Keratinocyte (primary cell): ENCODE results near the gene MAP7. TPM values are rescaled to one million over a fixed set of nuclear protein-coding genes. Genes with fewer than 3 reads are reported as not detected.
A peak's percentile ranks its signal among the peaks of the same experiment; 100 is the strongest.

Experiments used
- DNase-seq: peaks from one replicate; pipeline ENCODE4 v3.0.0-alpha.2; 2011; ENCODE audit warnings: low read depth, missing footprints, low spot score
- FAIRE-seq: peaks from 2 replicates; lab custom pipeline; 2011; peaks lifted over from hg19 to GRCh38; lab: Jason Lieb, UNC
- H2AFZ ChIP-seq: 2 replicates; pipeline ENCODE4 v1.6.0; 2012; ENCODE audit warnings: low read length, control low read depth, inconsistent platforms; ENCODE audit not compliant: control insufficient read depth
- H3K27ac ChIP-seq: 2 replicates; pipeline ENCODE4 v1.5.1; 2011; ENCODE audit warnings: low read length; ENCODE audit not compliant: control insufficient read depth, insufficient read depth
- H3K27me3 ChIP-seq: 3 replicates; pipeline ENCODE4 v1.6.0; 2011; ENCODE audit warnings: low read length; ENCODE audit not compliant: control insufficient read depth, insufficient read depth; ENCODE audit errors: extremely low read depth
- H3K36me3 ChIP-seq, 2 experiments: 2 replicates in 1 of 2; 3 replicates in 1 of 2; pipeline ENCODE4 v1.5.1; 2011; ENCODE audit warnings: low read length in 2 of 2, mild to moderate bottlenecking in 1 of 2; ENCODE audit not compliant: control insufficient read depth in 2 of 2, insufficient read depth in 2 of 2; ENCODE audit errors: extremely low read depth in 1 of 2
- H3K4me1 ChIP-seq: 3 replicates; pipeline ENCODE4 v1.5.1; 2011; ENCODE audit warnings: low read length; ENCODE audit not compliant: control insufficient read depth, insufficient read depth; ENCODE audit errors: extremely low read depth
- H3K4me2 ChIP-seq: 3 replicates; pipeline ENCODE4 v1.6.0; 2011; ENCODE audit warnings: low read depth, low read length; ENCODE audit not compliant: control insufficient read depth, insufficient read depth; ENCODE audit errors: extremely low read depth
- H3K4me3 ChIP-seq, 3 experiments: fragments of 200-600 bp in 1 of 3; sonication (generic) in 1 of 3; 2 replicates in 2 of 3; 3 replicates in 1 of 3; pipeline ENCODE4 v1.5.1; 2011 to 2016; ENCODE audit warnings: low read length in 3 of 3, mild to moderate bottlenecking in 3 of 3, control low read depth in 2 of 3, inconsistent platforms in 1 of 3, low read depth in 1 of 3, mixed read lengths in 1 of 3, mixed run types in 1 of 3, moderate library complexity in 1 of 3; ENCODE audit not compliant: control insufficient read depth in 2 of 3, insufficient read depth in 2 of 3; ENCODE audit errors: extremely low read depth in 1 of 3
- H3K79me2 ChIP-seq: 2 replicates; pipeline ENCODE4 v1.6.0; 2012; ENCODE audit warnings: low read length; ENCODE audit not compliant: control insufficient read depth, insufficient read depth
- H3K9ac ChIP-seq: 3 replicates; pipeline ENCODE4 v1.6.0; 2011; ENCODE audit warnings: low read length; ENCODE audit not compliant: control insufficient read depth, insufficient read depth; ENCODE audit errors: extremely low read depth
- H3K9me1 ChIP-seq: 3 replicates; pipeline ENCODE4 v1.6.0; 2011; ENCODE audit warnings: low read length; ENCODE audit not compliant: control insufficient read depth, insufficient read depth; ENCODE audit errors: extremely low read depth
- H3K9me3 ChIP-seq: 2 replicates; pipeline ENCODE4 v1.5.1; 2012; ENCODE audit warnings: low read depth, low read length; ENCODE audit not compliant: control insufficient read depth
- H4K20me1 ChIP-seq: 3 replicates; pipeline ENCODE4 v1.6.0; 2011; ENCODE audit warnings: low read length; ENCODE audit not compliant: control insufficient read depth, insufficient read depth; ENCODE audit errors: extremely low read depth
- CTCF ChIP-seq, 3 experiments: IDR thresholded peaks in 1 of 3; conservative IDR thresholded peaks in 1 of 3; optimal IDR thresholded peaks in 1 of 3; 2 replicates in 2 of 3; 3 replicates in 1 of 3; pipeline versions ENCODE3 to v1.5.1; 2011; ENCODE audit warnings: low read length in 3 of 3, mild to moderate bottlenecking in 3 of 3, moderate library complexity in 2 of 3, control low read depth in 1 of 3, inconsistent platforms in 1 of 3; ENCODE audit not compliant: insufficient read depth in 2 of 3; ENCODE audit errors: extremely low read depth in 1 of 3
- EZH2 ChIP-seq: IDR thresholded peaks from one replicate; pipeline ENCODE4 v1.6.1; 2012; ENCODE audit warnings: inconsistent platforms, mild to moderate bottlenecking, low read length, moderate library complexity
- dilution Hi-C: fragments of 300-500 bp; cut with MboI; formaldehyde crosslinking; loops from one replicate; pipeline ENCODE4 v1.7.0; 2020; ENCODE audit warnings: low sequenced_read_pairs; ENCODE audit not compliant: extremely low pct_ligation_motif_present
- polyA plus RNA-seq, 5 experiments: library from polyadenylated mRNA; depleted of rRNA in 3 of 5; stranded (reverse) in 3 of 5; stranded (forward) in 1 of 5; unstranded in 1 of 5; fragments of >200 nt; gene quantifications; 1 replicate in 1 of 5; 2 replicates in 3 of 5; 3 replicates in 1 of 5; pipeline versions ENCODE4 v1.2.1 to v1.2.3, GENCODE V29; 2011 to 2012; ENCODE audit warnings: missing spikeins in 2 of 5, low read depth in 1 of 5, low replicate concordance in 1 of 5

MAP7 gene
- polyA plus RNA-seq, 1 donor (not counting 4 experiments of a cell fraction or from before 2014, with no cell fraction given) = 11.8 TPM

GRCh38 chr6:136338486-136338885 lies 211.7 kb downstream of the MAP7 start:
- TF ChIP-seq CTCF (optimal IDR thresholded peaks at IDR 0.05 in 1 of 3, IDR thresholded peaks at IDR 0.05 in 1 of 3, conservative IDR thresholded peaks at IDR 0.05 in 1 of 3; ENCODE audit: extremely low read depth in 1 of 3, insufficient read depth in 2 of 3, low read length in 3 of 3) (peak in 2 of 3 experiments; percentile 6 to 11), EZH2 (no peak)
- DNase-seq (no peak), FAIRE-seq (no peak)

GRCh38 chr6:136337606-136338005 lies 212.6 kb downstream of the MAP7 start:
- Histone ChIP-seq H3K9ac (no peak overlapping the region), H3K79me2 (no peaks in the 10 kb centered on the region), H2AFZ (no peak overlapping the region), H3K36me3 (peaks cover 0 to 6% of the 10 kb centered on the region in 2 experiments), H3K27ac (no peak overlapping the region), H4K20me1 (no peaks in the 10 kb centered on the region), H3K9me1 (no peaks in the 10 kb centered on the region), H3K4me2 (no peak overlapping the region), H3K4me1 (no peaks in the 10 kb centered on the region), H3K4me3 (no peak overlapping the region), H3K27me3 (peaks cover 5% of the 10 kb centered on the region), H3K9me3 (no peaks in the 10 kb centered on the region)
- dilution Hi-C loops = no loop called here
- FAIRE-seq (no peak), DNase-seq (no peak)
- TF ChIP-seq CTCF (optimal IDR thresholded peaks at IDR 0.05 in 1 of 3, IDR thresholded peaks at IDR 0.05 in 1 of 3, conservative IDR thresholded peaks at IDR 0.05 in 1 of 3; ENCODE audit: extremely low read depth in 1 of 3, insufficient read depth in 2 of 3, low read length in 3 of 3) (no peak), EZH2 (no peak)

More at GRCh38 chr6:136338486-136338885, 211.7 kb downstream of the MAP7 start:
- H4K20me1 ChIP-seq = no peaks in the 10 kb centered on the region
- dilution Hi-C loops = no loop called here
- no peaks in the 10 kb centered on the region for H3K79me2 ChIP-seq
- H3K27me3 ChIP-seq = no peaks in the 10 kb centered on the region
- no peaks in the 10 kb centered on the region for H3K9me1 ChIP-seq
- H3K36me3 ChIP-seq = peaks cover 0 to 6% of the 10 kb centered on the region in 2 experiments
- no peak overlapping the region for H3K4me2 ChIP-seq
- no peak overlapping the region for H2AFZ ChIP-seq
- no peak overlapping the region for H3K27ac ChIP-seq
- no peaks in the 10 kb centered on the region for H3K9me3 ChIP-seq
- H3K4me1 ChIP-seq = no peaks in the 10 kb centered on the region
- no peak overlapping the region for H3K9ac ChIP-seq
- H3K4me3 ChIP-seq = no peak overlapping the region
